ENCODE data around the gene TOLLIP.
"Not testable (repeated sequence)": the region's sequence is repeated elsewhere in the genome, so short reads cannot be mapped to it uniquely, and the experiment has no call there.

GRCh38 chr11:1264444-1264843 is 45.0 kb downstream of the TOLLIP start:
- TF ChIP-seq CTCF (IDR thresholded peaks at IDR 0.05), result peak in 4 of 7 experiments; percentile 18 to 35 (median 26)
- TF ChIP-seq POLR2AphosphoS5, POLR2A, EP300 (IDR thresholded peaks at IDR 0.05): not testable (repeated sequence)

Measured in stomach (tissue), 4 donors.